Gastrocnemius medialis (tissue), 4 donors: ENCODE results near the gene CFC1.
"Not testable (repeated sequence)": the region's sequence is repeated elsewhere in the genome, so short reads cannot be mapped to it uniquely, and the experiment has no call there.

ENCODE experiments used
- POLR2A ChIP-seq, 2 donors: fragments of 450-650 bp; IDR thresholded peaks; one replicate each; pipeline ENCODE4 v1.6.1; 2017; ENCODE audit warnings: antibody characterized with exemption in 2 of 2, mild to moderate bottlenecking in 2 of 2, moderate library complexity in 2 of 2
- TF ChIP-seq, protein P1 (sequence below), 5 experiments: fragments of 450-650 bp in 3 of 5; fragments of 200-600 bp in 2 of 5; sonication (generic) in 2 of 5; IDR thresholded peaks in 4 of 5; conservative IDR thresholded peaks in 1 of 5; 1 replicate in 4 of 5; 2 replicates in 1 of 5; pipeline ENCODE4 v1.5.1; 2016 to 2019; ENCODE audit warnings: antibody characterized with exemption in 5 of 5, mild to moderate bottlenecking in 3 of 5, moderate library complexity in 3 of 5

DNA sequence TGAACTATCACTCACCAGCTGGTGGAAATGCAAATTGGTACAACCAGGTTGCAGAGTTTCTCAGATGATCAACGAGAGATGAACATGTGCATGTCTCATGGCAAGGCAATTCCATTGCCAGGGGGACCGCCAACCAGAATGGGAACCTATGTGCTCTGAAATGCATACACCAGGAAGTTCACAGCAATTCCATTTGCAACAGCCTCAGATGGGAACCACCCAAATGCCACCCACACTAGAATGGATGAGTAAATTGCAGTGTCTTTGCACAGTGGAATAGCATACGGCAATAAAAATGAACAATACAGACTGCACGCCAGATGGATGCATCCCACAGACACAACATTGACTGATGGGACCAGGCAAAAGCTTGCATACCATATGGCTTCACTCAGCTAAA lies 56.6 kb downstream of the CFC1 start:
- TF ChIP-seq, protein P1, sequence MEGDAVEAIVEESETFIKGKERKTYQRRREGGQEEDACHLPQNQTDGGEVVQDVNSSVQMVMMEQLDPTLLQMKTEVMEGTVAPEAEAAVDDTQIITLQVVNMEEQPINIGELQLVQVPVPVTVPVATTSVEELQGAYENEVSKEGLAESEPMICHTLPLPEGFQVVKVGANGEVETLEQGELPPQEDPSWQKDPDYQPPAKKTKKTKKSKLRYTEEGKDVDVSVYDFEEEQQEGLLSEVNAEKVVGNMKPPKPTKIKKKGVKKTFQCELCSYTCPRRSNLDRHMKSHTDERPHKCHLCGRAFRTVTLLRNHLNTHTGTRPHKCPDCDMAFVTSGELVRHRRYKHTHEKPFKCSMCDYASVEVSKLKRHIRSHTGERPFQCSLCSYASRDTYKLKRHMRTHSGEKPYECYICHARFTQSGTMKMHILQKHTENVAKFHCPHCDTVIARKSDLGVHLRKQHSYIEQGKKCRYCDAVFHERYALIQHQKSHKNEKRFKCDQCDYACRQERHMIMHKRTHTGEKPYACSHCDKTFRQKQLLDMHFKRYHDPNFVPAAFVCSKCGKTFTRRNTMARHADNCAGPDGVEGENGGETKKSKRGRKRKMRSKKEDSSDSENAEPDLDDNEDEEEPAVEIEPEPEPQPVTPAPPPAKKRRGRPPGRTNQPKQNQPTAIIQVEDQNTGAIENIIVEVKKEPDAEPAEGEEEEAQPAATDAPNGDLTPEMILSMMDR (IDR thresholded peaks at IDR 0.05 in 4 of 5, conservative IDR thresholded peaks at IDR 0.05 in 1 of 5) = not testable (repeated sequence)
- TF ChIP-seq POLR2A (IDR thresholded peaks at IDR 0.05) = not testable (repeated sequence)
